Dendritic cell treated with granulocyte-macrophage colony-stimulating factor and Interleukin-4, amounts not matched to agents 40 ng/mL and 50 ng/mL, for 4 days (primary cell): ENCODE measurements around the gene EIF5B.

ENCODE experiments used
- H3K27ac Mint-ChIP-seq: one replicate; pipeline ENCODE4 v1.8.0; 2022; ENCODE audit warnings: mild to moderate bottlenecking, mixed read lengths
- H3K27me3 Mint-ChIP-seq: one replicate; pipeline ENCODE4 v1.8.0; 2022; ENCODE audit warnings: mild to moderate bottlenecking, mixed read lengths
- H3K36me3 Mint-ChIP-seq: one replicate; pipeline ENCODE4 v1.8.0; 2022; ENCODE audit warnings: low read depth, mixed read lengths
- H3K4me1 Mint-ChIP-seq: one replicate; pipeline ENCODE4 v1.8.0; 2022; ENCODE audit warnings: low read depth, mixed read lengths
- H3K4me3 Mint-ChIP-seq: one replicate; pipeline ENCODE4 v1.8.0; 2022; ENCODE audit warnings: mild to moderate bottlenecking, moderate library complexity, mixed read lengths
- H3K9me3 Mint-ChIP-seq: one replicate; pipeline ENCODE4 v1.8.0; 2022; ENCODE audit warnings: mixed read lengths
- intact Hi-C: fragments of 100-400 bp; cut with micrococcal nuclease; formaldehyde crosslinking; loops from one replicate; pipeline ENCODE4 v1.15.0; 2022

The EIF5B gene

GRCh38 chr2:99382143-99382542 is 45.0 kb downstream of the EIF5B start:
- peaks cover 82% of the 10 kb centered on the region for H3K36me3 Mint-ChIP-seq
- no peaks in the 10 kb centered on the region for H3K27me3 Mint-ChIP-seq

DNA sequence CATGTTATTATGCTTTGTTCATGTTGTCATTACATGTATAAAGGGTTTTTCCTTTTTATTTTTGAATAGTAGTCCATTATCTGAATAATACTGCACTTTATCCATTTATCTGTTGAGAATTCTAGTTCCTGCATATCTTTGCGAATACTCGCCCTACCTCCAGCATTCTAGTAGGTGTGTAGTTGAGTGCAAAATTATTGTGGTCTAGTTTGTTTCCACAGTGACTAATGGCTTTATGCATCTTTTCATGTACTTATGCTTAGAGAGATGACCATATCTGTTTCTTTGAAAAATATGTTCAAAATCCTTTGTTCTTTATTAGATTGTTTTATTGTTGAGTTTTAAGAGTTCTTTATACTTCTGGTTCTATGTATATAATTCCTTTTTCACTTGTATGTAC is 48.8 kb downstream of the EIF5B start:
- Mint-ChIP-seq H3K27ac (no peak overlapping the region), H3K36me3 (peaks cover 76% of the 10 kb centered on the region), H3K4me3 (no peak overlapping the region), H3K4me1 (no peaks in the 10 kb centered on the region), H3K27me3 (no peaks in the 10 kb centered on the region), H3K9me3 (no peaks in the 10 kb centered on the region)
- intact Hi-C loops, result no loop called here

More at GRCh38 chr2:99382143-99382542, 45.0 kb downstream of the EIF5B start:
- Mint-ChIP-seq H3K4me1 (no peaks in the 10 kb centered on the region), H3K27ac (no peak overlapping the region), H3K4me3 (no peak overlapping the region), H3K9me3 (no peaks in the 10 kb centered on the region)
- intact Hi-C loops, result no loop called here

DNA sequence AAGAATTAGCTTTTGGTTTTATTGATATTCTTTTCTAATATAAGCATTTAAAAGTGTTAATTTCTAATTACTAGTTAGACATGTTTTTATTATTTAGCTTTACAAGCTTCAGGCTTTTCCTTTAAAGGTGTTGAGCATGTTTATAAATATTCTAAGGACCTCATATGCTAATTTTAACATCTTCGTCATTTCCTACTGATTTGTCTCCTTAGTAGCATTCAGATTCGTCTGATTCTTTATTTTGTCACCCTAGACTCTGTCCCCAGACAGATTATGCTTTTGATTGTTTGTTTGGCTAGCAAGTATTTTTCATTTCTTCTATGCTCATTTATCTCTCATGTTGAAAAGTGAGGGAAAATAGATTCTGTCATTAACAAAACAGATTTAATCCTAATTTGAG is 51.7 kb downstream of the EIF5B start:
- Mint-ChIP-seq H3K27ac (no peak overlapping the region), H3K4me3 (no peak overlapping the region), H3K27me3 (no peaks in the 10 kb centered on the region), H3K4me1 (no peaks in the 10 kb centered on the region), H3K9me3 (no peaks in the 10 kb centered on the region), H3K36me3 (peaks cover 72% of the 10 kb centered on the region)
- intact Hi-C loops, result no loop called here

DNA sequence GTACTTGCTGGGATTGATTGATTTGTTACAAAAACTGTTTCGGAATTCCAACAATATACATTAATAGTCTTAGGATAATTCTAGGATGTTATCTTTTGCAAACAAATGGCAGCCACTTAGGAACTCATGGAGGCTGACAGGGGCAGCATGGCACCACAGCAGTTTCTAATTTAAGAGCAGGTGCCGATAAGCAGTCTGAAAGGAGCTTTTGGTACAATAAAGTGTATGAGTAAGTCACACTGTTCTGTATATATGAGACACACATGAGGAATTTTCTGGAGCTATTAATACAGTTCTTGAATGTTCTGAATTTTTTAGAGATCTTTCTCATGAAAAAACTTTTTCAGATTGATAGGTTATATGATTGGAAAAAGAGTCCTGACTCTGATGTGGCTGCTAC is 52.2 kb downstream of the EIF5B start:
- intact Hi-C loops, result no loop called here
- no peaks in the 10 kb centered on the region for H3K9me3 Mint-ChIP-seq
- no peak overlapping the region for H3K4me3 Mint-ChIP-seq
- H3K4me1 Mint-ChIP-seq, result no peaks in the 10 kb centered on the region
- H3K27ac Mint-ChIP-seq, result no peak overlapping the region
- H3K27me3 Mint-ChIP-seq, result no peaks in the 10 kb centered on the region
- peaks cover 72% of the 10 kb centered on the region for H3K36me3 Mint-ChIP-seq

GRCh38 chr2:99389946-99390345 is 52.8 kb downstream of the EIF5B start:
- no peaks in the 10 kb centered on the region for H3K4me1 Mint-ChIP-seq
- no peak overlapping the region for H3K27ac Mint-ChIP-seq
- peaks cover 72% of the 10 kb centered on the region for H3K36me3 Mint-ChIP-seq
- H3K4me3 Mint-ChIP-seq, result no peak overlapping the region
- no peaks in the 10 kb centered on the region for H3K27me3 Mint-ChIP-seq
- intact Hi-C loops, result no loop called here
- no peaks in the 10 kb centered on the region for H3K9me3 Mint-ChIP-seq

- Mint-ChIP-seq H3K27me3 (no peaks in the 10 kb centered on the region), H3K4me3 (no peak overlapping the region), H3K27ac (no peak overlapping the region), H3K36me3 (peaks cover 92% of the 10 kb centered on the region), H3K9me3 (no peaks in the 10 kb centered on the region), H3K4me1 (no peaks in the 10 kb centered on the region)
- intact Hi-C loops, result no loop called here
Measured at GRCh38 chr2:99395589-99396130, 58.5 kb downstream of the EIF5B start.

DNA sequence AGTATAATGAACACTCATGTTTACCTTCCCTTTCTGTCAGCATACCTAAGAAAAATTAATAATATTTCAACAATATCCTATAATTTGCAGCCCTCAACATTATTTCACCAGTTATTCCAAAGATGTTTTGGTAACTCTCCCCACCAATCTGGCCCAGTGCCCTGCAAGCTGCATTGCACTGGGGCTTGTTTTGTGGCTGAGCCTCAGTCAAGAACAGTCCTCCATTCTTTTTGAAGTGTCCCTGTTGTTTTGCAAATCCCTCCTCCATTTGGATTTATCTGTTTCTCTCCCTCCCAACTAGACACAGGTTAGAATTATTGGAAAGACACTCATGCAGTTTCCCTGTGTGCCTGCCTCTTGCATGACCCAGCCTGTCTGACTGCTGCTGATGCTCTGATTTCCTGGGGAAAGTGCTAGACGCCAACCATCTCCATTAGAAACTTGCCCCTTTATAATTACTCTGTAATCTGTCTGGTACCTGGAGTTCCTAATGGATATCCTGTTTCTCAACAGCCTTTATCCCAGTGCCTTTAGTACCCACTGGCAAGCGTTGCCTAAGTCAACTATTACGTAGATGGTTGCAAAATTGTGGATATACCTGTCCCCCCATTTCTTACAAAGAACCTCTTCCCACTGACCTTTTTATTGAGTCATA is 60.2 kb downstream of the EIF5B start:
- no peaks in the 10 kb centered on the region for H3K27me3 Mint-ChIP-seq
- H3K4me3 Mint-ChIP-seq, result no peak overlapping the region
- H3K27ac Mint-ChIP-seq, result no peak overlapping the region
- intact Hi-C loops, result no loop called here
- H3K36me3 Mint-ChIP-seq, result peaks cover 90% of the 10 kb centered on the region
- no peaks in the 10 kb centered on the region for H3K9me3 Mint-ChIP-seq
- H3K4me1 Mint-ChIP-seq, result no peaks in the 10 kb centered on the region

DNA sequence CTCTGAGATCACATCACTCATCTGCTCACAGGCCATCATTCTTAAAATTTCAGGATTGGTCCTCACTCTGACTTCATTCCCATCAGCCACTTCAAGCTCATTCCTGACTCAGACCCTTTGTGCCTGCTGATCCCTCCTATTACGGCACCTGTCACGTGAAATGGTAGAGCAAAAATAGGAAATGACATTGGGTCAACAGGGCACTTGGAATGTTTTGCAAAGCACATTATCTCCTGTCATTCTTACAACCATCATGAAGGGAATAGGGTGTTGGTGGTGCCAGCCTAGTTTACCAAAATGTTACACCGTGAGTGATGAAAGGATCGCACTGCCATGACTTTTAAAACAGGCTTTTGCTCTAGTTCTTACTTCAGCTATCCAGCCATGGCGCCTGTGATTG is 61.1 kb downstream of the EIF5B start:
- Mint-ChIP-seq H3K27me3 (no peaks in the 10 kb centered on the region), H3K4me1 (no peaks in the 10 kb centered on the region), H3K9me3 (no peaks in the 10 kb centered on the region), H3K4me3 (no peak overlapping the region), H3K27ac (no peak overlapping the region), H3K36me3 (peaks cover 95% of the 10 kb centered on the region)
- intact Hi-C loops, result no loop called here

DNA sequence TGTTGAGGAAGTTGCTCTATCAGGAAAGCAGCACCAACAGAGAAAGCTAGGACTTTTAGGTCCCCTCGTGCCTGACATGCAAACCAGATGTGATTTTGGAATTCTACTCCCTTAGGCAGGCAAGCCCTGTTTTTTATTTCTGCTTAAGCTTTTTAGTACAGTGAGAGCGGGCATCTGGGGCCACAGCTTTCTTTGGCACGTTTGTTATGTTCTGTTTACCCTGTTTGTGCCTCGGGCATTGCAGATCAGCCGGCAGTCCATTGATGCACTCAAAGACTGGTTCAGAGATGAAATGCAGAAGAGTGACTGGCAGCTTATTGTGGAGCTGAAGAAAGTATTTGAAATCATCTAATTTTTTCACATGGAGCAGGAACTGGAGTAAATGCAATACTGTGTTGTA is 61.9 kb downstream of the EIF5B start:
- Mint-ChIP-seq H3K9me3 (no peaks in the 10 kb centered on the region), H3K4me3 (no peak overlapping the region), H3K4me1 (no peaks in the 10 kb centered on the region), H3K27me3 (no peaks in the 10 kb centered on the region), H3K36me3 (peaks cover 95% of the 10 kb centered on the region), H3K27ac (no peak overlapping the region)
- intact Hi-C loops, result no loop called here

DNA sequence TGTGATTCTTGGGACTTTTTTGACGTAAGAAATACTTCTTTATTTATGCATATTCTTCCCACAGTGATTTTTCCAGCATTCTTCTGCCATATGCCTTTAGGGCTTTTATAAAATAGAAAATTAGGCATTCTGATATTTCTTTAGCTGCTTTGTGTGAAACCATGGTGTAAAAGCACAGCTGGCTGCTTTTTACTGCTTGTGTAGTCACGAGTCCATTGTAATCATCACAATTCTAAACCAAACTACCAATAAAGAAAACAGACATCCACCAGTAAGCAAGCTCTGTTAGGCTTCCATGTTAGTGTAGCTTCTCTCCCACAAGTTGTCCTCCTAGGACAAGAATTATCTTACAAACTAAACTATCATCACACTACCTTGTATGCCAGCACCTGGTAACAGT is 62.6 kb downstream of the EIF5B start:
- Mint-ChIP-seq H3K27ac (no peak overlapping the region), H3K36me3 (peaks cover 95% of the 10 kb centered on the region), H3K4me1 (no peaks in the 10 kb centered on the region), H3K4me3 (no peak overlapping the region), H3K9me3 (no peaks in the 10 kb centered on the region), H3K27me3 (no peaks in the 10 kb centered on the region)
- intact Hi-C loops, result no loop called here

DNA sequence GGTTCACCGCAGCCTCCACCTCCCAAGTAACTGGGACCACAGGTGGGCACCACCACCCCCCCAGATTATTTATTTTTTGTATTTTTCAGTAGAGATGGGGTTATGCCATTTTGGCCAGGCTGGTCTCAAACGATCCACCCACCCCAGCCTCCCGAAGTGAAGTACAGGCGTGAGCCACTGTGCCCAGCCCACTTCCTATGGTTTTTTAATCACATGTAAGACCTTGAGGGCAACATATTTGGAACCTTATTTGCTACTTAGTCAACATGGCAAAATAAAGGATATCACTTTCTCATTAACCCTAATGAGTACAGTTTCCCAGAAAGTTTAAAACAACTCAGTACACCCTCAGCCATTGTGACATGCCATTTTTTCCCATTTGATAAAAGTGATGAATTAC is 64.7 kb downstream of the EIF5B start:
- H3K9me3 Mint-ChIP-seq, result no peaks in the 10 kb centered on the region
- no peaks in the 10 kb centered on the region for H3K27me3 Mint-ChIP-seq
- no peaks in the 10 kb centered on the region for H3K4me1 Mint-ChIP-seq
- no peak overlapping the region for H3K4me3 Mint-ChIP-seq
- H3K27ac Mint-ChIP-seq, result no peak overlapping the region
- peaks cover 95% of the 10 kb centered on the region for H3K36me3 Mint-ChIP-seq
- intact Hi-C loops, result no loop called here

GRCh38 chr2:99403084-99403483 is 65.9 kb downstream of the EIF5B start:
- Mint-ChIP-seq H3K27ac (no peak overlapping the region), H3K27me3 (no peaks in the 10 kb centered on the region), H3K4me1 (no peaks in the 10 kb centered on the region), H3K36me3 (peaks cover 92% of the 10 kb centered on the region), H3K9me3 (no peaks in the 10 kb centered on the region), H3K4me3 (no peak overlapping the region)
- intact Hi-C loops, result no loop called here

DNA sequence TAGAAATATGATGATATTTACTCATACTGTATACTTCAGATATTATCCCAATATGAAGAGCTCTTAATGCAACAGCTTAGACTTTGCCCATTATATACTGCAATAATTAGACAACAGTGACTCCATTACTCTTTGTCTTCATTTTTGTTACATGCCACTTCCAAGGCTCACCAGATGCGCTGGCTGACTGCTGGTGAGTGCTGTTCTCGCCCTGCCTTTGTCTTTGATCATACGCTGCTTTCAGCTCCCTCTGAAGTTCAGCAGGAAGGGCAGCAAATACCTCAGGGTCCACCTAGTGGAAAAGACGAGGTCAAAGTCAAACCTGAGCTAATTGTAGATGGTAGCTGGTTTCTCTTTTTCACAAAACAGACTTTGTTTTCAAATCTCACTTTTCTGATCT is 66.3 kb downstream of the EIF5B start:
- no peaks in the 10 kb centered on the region for H3K9me3 Mint-ChIP-seq
- H3K4me3 Mint-ChIP-seq, result no peak overlapping the region
- intact Hi-C loops, result no loop called here
- H3K27ac Mint-ChIP-seq, result no peak overlapping the region
- no peaks in the 10 kb centered on the region for H3K4me1 Mint-ChIP-seq
- peaks cover 92% of the 10 kb centered on the region for H3K36me3 Mint-ChIP-seq
- H3K27me3 Mint-ChIP-seq, result no peaks in the 10 kb centered on the region

DNA sequence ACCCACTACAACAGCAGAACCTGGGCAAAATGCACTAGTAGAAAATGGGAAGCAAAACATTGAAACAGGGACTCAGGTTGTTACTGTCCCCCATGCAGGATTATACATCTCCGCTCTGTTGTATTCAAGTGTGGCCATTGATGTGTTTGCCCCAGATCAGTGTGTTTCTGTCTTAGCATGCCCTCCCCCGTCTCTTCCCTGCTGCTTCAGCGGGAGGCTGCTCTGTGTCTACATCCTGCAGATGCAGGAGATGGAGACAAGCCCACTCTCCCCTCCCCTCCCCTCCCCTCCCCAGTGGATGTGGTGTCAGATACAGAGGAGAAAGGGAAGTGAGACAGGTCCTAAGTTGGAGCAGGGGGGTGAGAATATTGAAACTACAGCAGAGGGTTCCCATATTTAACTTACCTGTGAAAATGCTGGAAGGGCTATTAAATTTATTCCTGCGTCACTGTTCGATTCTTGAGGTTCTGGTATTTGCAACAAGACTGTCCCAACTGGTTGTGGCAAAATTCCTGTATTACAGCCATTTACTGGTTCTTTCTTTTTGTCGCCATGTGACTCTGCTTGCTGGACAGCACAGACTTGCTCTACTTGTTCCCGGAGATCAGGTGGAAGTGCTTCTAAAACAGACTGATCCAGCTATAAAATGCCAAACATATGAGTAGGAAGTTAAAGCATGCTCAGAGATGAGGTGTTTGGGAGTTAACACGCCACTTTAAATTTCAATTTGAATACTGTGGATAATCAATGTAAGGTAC is 67.0 kb downstream of the EIF5B start:
- no peak overlapping the region for H3K4me3 Mint-ChIP-seq
- no peaks in the 10 kb centered on the region for H3K4me1 Mint-ChIP-seq
- intact Hi-C loops, result no loop called here
- no peak overlapping the region for H3K27ac Mint-ChIP-seq
- no peaks in the 10 kb centered on the region for H3K27me3 Mint-ChIP-seq
- H3K36me3 Mint-ChIP-seq, result peaks cover 85% of the 10 kb centered on the region
- H3K9me3 Mint-ChIP-seq, result no peaks in the 10 kb centered on the region
